ENCODE measurements around the gene SUCO. TPM values are rescaled to one million over a fixed set of nuclear protein-coding genes. Genes with fewer than 3 reads are reported as not detected.
"Not testable (repeated sequence)": the region's sequence is repeated elsewhere in the genome, so short reads cannot be mapped to it uniquely, and the experiment has no call there.

SUCO gene
- total RNA-seq, 4 donors from 2014 or later = 27.7 to 63.2 (median 42.9) TPM

DNA sequence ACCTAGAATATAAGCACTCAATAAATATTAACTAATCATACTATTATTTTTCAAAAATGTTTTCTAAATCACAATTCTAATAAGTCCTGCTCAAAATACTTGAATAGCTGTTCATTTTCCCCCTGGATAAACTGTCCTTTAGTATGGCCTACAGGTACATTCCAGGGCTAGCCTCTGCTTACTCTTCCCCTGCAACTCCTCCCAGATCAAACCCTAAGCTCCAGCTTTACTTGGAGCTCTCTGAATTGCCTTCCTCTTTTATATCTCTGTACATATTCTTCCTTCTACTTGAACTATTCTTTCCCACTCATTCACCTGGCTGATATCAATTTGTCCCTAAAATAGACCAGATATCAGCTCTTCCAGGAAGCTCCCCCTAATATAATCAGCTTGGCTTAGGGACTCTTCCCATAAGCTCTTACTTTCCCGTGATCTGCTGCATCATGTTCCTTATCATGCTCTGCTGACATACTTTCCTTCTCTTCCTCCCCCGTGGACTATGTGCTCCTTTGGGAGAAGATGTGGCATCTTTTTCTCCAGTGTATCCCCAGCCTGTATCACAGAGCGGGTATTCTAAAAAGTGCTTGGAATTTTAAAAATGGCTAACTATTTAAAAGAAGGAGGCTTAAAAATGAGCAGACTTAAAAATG, 46.0 kb upstream of the SUCO start:
- TF ChIP-seq CTCF (IDR thresholded peaks at IDR 0.05) (no peak), POLR2A (IDR thresholded peaks at IDR 0.05) (no peak)
- no peaks in the 10 kb centered on the region for H3K27me3 ChIP-seq
- H3K9me3 ChIP-seq = no peaks in the 10 kb centered on the region
- no peaks in the 10 kb centered on the region for H3K4me1 ChIP-seq
- no peak for DNase-seq
- no peak overlapping the region for H3K4me3 ChIP-seq
- no peaks in the 10 kb centered on the region for H3K36me3 ChIP-seq
- no peak overlapping the region for H3K27ac ChIP-seq

- Histone ChIP-seq H3K27ac (no peak overlapping the region), H3K4me3 (no peak overlapping the region), H3K4me1 (no peaks in the 10 kb centered on the region), H3K27me3 (no peaks in the 10 kb centered on the region), H3K9me3 (no peaks in the 10 kb centered on the region), H3K36me3 (no peaks in the 10 kb centered on the region)
- TF ChIP-seq CTCF (IDR thresholded peaks at IDR 0.05) (no peak), POLR2A (IDR thresholded peaks at IDR 0.05) (no peak)
- DNase-seq = no peak
Observed at GRCh38 chr1:172487550-172487949, 45.4 kb upstream of the SUCO start.

DNA sequence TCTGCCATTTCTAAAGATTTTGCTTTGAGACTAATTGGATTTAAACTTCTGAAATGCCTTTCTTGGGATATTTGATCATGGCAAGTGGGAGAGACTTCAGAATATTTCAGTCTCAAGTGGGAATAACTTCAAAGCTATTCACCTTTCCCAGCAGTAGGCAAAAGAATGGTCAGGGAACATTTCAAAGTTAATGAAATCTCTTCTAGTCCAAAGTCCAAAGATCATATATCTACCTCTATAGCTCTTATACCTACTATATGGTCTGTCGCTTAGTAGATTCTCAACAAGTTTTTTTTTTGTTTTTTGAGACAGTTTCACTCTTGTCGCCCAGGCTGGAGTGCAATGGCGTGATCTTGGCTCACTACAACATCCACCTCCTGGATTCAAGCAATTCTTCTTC, 44.6 kb upstream of the SUCO start:
- Histone ChIP-seq H3K9me3 (no peaks in the 10 kb centered on the region), H3K4me1 (no peaks in the 10 kb centered on the region), H3K36me3 (no peaks in the 10 kb centered on the region), H3K27me3 (no peaks in the 10 kb centered on the region), H3K4me3 (no peak overlapping the region), H3K27ac (no peak overlapping the region)
- TF ChIP-seq POLR2A (IDR thresholded peaks at IDR 0.05) = no peak
- TF ChIP-seq CTCF (IDR thresholded peaks at IDR 0.05) = no peak
- DNase-seq = no peak

DNA sequence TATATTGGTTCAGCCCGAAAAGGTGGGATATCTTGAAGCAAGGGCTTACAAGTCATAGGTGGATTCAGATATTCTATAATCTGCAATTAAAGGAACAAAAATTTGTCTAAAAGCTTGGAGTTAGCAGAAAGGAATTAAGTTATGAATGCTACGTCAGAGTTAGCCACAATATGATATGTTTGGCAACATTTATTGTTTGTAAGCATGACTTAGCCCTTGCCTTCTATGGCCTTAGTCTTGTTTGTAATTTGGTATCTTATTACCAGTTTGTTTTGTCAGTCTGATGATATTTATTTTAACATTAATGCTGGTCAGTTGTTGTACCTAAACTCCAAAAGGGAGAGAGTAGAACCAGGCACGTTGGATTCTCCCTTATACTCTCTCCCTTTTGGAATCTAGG, 43.1 kb upstream of the SUCO start:
- Histone ChIP-seq H3K27me3 (no peaks in the 10 kb centered on the region), H3K4me3 (no peak overlapping the region)
- no peak for DNase-seq

DNA sequence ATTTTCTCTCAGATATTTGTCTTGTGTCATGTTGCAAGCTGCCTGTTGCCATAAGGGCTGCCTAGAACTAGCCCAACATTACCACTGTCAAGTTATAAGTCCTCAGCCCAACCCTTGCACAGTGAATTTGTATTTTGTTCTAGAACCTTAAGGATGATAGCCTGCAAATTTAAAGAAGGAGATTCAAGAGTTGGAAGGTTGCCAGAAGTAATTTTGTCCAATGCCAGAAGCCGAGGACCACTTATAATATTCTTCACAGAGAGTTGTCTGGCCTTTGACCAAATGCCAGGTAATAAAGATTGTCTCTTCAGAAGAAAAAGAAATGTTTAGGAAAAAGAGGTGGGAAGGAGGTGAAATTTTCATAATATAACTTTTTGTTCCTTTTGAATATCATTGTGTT, 40.5 kb upstream of the SUCO start:
- H3K9me3 ChIP-seq = no peaks in the 10 kb centered on the region
- no peak overlapping the region for H3K27ac ChIP-seq
- no peaks in the 10 kb centered on the region for H3K27me3 ChIP-seq
- no peaks in the 10 kb centered on the region for H3K36me3 ChIP-seq
- no peak overlapping the region for H3K4me3 ChIP-seq
- DNase-seq = no peak
- H3K4me1 ChIP-seq = peaks cover 0 to 18% (median 2%) of the 10 kb centered on the region in 4 donors
- TF ChIP-seq CTCF (IDR thresholded peaks at IDR 0.05) = no peak
- no peak for TF ChIP-seq POLR2A (IDR thresholded peaks at IDR 0.05)

More for the DNA sequence above, 43.1 kb upstream of the SUCO start:
- no peaks in the 10 kb centered on the region for H3K9me3 ChIP-seq
- H3K27ac ChIP-seq = no peak overlapping the region
- no peak for TF ChIP-seq POLR2A (IDR thresholded peaks at IDR 0.05)
- TF ChIP-seq CTCF (IDR thresholded peaks at IDR 0.05) = no peak
- H3K36me3 ChIP-seq = no peaks in the 10 kb centered on the region
- H3K4me1 ChIP-seq = no peaks in the 10 kb centered on the region

DNA sequence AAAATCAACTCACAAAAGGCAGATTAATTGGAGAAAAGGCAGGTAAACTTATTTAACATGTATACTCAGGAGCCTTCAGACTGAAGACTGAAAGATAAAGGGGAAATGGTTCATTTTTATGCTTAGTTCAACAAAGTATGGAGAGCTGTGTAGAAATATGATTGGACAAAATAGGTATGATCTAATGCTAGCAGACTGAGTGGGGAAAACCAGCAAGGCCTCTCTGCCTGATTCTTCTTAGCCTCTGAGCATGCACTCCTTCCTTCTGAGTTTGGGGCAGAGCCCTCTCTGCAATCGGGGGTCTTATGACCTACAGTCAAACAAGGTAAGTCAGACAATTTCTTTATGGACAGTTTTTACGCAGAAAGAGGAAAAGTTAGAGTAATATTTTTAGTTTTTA, 38.8 kb upstream of the SUCO start:
- no peaks in the 10 kb centered on the region for H3K27me3 ChIP-seq
- H3K4me1 ChIP-seq = peaks cover 0 to 20% (median 2%) of the 10 kb centered on the region in 4 donors
- H3K36me3 ChIP-seq = no peaks in the 10 kb centered on the region
- TF ChIP-seq POLR2A (IDR thresholded peaks at IDR 0.05) = no peak
- TF ChIP-seq CTCF (IDR thresholded peaks at IDR 0.05) = no peak
- no peaks in the 10 kb centered on the region for H3K9me3 ChIP-seq
- H3K27ac ChIP-seq = no peak overlapping the region
- no peak for DNase-seq
- no peak overlapping the region for H3K4me3 ChIP-seq

DNA sequence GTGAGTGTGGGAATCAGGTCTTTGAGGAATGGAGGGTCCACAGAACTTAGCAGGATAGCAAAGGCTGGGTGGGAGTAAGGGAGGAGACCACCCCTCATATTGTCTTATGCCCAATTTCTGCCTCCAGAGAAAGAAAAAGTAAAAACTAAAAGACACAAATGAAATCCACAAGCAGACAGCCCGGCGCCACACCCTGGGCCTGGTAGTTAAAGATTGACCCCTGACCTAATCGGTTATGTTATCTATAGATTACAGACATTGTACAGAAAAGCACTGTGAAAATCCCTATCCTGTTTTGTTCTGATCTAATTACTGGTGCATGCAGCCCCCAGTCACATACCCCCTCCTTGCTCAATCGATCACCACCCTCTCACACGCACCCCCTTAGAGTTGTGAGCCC, 36.8 kb upstream of the SUCO start:
- H3K27me3 ChIP-seq, H3K9me3 ChIP-seq, H3K4me3 ChIP-seq, DNase-seq, H3K36me3 ChIP-seq: not testable (repeated sequence)
- H3K27ac ChIP-seq = peak overlapping the region in 1 of 4 donors; percentile 46
- H3K4me1 ChIP-seq = peaks cover 0 to 25% (median 2%) of the 10 kb centered on the region in 4 donors
